ENCODE results near the gene TMBIM1.

The TMBIM1 gene

DNA sequence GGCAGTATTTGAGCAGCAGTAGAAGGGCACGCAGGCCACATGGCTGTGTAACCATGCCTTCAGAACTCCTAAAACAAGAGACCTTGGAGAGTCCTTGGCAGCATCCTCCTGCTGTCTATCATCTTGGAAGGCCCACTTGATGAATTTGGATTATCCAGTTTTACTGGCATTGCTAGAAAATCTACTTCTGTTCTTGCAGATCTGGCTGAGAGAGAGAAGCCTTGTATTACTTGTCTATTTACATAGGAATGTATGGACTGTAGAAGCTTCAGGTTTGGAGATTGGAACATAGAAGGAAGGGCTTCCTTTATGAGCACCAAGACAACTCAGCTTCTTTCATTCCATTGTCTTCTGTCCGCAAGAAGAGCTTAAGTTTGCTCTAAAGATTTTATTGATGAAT is 47.6 kb downstream of the TMBIM1 start:
- Histone ChIP-seq H3K36me3 (replicated peaks; ENCODE audit: low read depth, low read length) (peaks cover 78% of the 10 kb centered on the region), H3K4me1 (ENCODE audit: low read length) (no peaks in the 10 kb centered on the region), H3K4me3 (ENCODE audit: low read length) (no peak overlapping the region), H3K4me2 (ENCODE audit: low read length) (no peak overlapping the region), H3K9me3 (ENCODE audit: insufficient read depth, low read length) (no peaks in the 10 kb centered on the region), H3K27me3 (ENCODE audit: low read depth, low read length) (no peaks in the 10 kb centered on the region), H3K27ac (ENCODE audit: low read length) (no peak overlapping the region), H4K20me1 (ENCODE audit: insufficient read depth, low read length) (peaks cover 32% of the 10 kb centered on the region), H2AFZ (ENCODE audit: low read depth, low read length) (no peak overlapping the region), H3K9ac (ENCODE audit: low read length) (no peak overlapping the region), H3K79me2 (ENCODE audit: low read length) (peaks cover 44% of the 10 kb centered on the region)
- no peak for TF ChIP-seq EZH2phosphoT487 (IDR thresholded peaks at IDR 0.05; ENCODE audit: low read depth)

DNA sequence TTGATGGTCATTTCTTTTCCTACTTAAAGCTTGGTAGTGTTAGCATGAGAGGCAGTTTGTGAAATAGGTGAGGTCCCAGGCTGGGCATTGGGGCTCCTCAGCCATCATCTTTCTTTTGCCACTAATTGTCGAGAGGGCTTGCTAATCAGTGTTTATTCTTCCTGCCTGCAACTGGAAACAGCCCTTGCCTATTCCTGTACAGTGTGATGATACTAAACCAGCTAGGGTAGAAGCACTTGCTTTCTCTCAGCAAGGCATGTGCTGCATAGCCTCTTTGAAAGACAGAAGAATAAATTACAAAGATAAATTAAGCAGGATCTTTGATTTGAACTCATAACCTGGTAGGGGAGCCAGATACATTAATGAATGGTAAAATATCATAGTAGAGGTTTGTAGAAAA is 48.1 kb downstream of the TMBIM1 start:
- H3K4me3 ChIP-seq (ENCODE audit: low read length) = no peak overlapping the region
- no peaks in the 10 kb centered on the region for H3K27me3 ChIP-seq (ENCODE audit: low read depth, low read length)
- H3K4me2 ChIP-seq (ENCODE audit: low read length) = no peak overlapping the region
- peaks cover 41% of the 10 kb centered on the region for H3K79me2 ChIP-seq (ENCODE audit: low read length)
- TF ChIP-seq, protein P1, sequence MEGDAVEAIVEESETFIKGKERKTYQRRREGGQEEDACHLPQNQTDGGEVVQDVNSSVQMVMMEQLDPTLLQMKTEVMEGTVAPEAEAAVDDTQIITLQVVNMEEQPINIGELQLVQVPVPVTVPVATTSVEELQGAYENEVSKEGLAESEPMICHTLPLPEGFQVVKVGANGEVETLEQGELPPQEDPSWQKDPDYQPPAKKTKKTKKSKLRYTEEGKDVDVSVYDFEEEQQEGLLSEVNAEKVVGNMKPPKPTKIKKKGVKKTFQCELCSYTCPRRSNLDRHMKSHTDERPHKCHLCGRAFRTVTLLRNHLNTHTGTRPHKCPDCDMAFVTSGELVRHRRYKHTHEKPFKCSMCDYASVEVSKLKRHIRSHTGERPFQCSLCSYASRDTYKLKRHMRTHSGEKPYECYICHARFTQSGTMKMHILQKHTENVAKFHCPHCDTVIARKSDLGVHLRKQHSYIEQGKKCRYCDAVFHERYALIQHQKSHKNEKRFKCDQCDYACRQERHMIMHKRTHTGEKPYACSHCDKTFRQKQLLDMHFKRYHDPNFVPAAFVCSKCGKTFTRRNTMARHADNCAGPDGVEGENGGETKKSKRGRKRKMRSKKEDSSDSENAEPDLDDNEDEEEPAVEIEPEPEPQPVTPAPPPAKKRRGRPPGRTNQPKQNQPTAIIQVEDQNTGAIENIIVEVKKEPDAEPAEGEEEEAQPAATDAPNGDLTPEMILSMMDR (IDR thresholded peaks at IDR 0.05; ENCODE audit: low read depth, low read length) = no peak
- TF ChIP-seq EZH2phosphoT487 (IDR thresholded peaks at IDR 0.05; ENCODE audit: low read depth) = no peak
- no peak overlapping the region for H3K27ac ChIP-seq (ENCODE audit: low read length)
- H3K4me1 ChIP-seq (ENCODE audit: low read length) = no peaks in the 10 kb centered on the region
- H4K20me1 ChIP-seq (ENCODE audit: insufficient read depth, low read length) = peaks cover 32% of the 10 kb centered on the region
- H3K9me3 ChIP-seq (ENCODE audit: insufficient read depth, low read length) = no peaks in the 10 kb centered on the region
- H3K9ac ChIP-seq (ENCODE audit: low read length) = no peak overlapping the region
- no peak overlapping the region for H2AFZ ChIP-seq (ENCODE audit: low read depth, low read length)
- peaks cover 75% of the 10 kb centered on the region for H3K36me3 ChIP-seq (replicated peaks; ENCODE audit: low read depth, low read length)

DNA sequence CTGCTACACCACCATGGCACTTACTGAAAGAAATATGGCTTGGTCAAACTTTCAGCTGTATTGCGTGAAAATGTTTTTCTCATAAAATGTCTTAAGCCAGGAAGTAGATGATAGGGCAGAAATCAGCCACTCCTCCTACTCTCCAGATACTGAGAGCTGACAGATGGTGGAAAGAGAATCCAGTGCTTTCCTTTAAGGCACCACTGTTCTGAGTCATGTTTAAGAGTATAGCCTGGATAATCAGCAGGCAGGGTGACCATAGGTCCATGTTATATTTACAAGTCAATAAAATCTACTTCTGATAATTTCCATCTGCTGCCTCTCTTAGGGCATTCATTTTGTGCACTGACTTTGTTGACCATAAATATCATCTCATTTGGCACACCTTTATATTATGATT is 53.4 kb downstream of the TMBIM1 start:
- no peaks in the 10 kb centered on the region for H3K4me1 ChIP-seq (ENCODE audit: low read length)
- no peak overlapping the region for H3K4me3 ChIP-seq (ENCODE audit: low read length)
- H2AFZ ChIP-seq (ENCODE audit: low read depth, low read length) = no peak overlapping the region
- peaks cover 78% of the 10 kb centered on the region for H3K36me3 ChIP-seq (replicated peaks; ENCODE audit: low read depth, low read length)
- H3K79me2 ChIP-seq (ENCODE audit: low read length) = peaks cover 66% of the 10 kb centered on the region
- no peak overlapping the region for H3K27ac ChIP-seq (ENCODE audit: low read length)
- H3K4me2 ChIP-seq (ENCODE audit: low read length) = no peak overlapping the region
- H3K9me3 ChIP-seq (ENCODE audit: insufficient read depth, low read length) = no peaks in the 10 kb centered on the region
- no peaks in the 10 kb centered on the region for H3K27me3 ChIP-seq (ENCODE audit: low read depth, low read length)
- no peak overlapping the region for H3K9ac ChIP-seq (ENCODE audit: low read length)
- TF ChIP-seq, protein P1 (IDR thresholded peaks at IDR 0.05; ENCODE audit: low read depth, low read length) = no peak
- no peak for TF ChIP-seq EZH2phosphoT487 (IDR thresholded peaks at IDR 0.05; ENCODE audit: low read depth)
- peaks cover 44% of the 10 kb centered on the region for H4K20me1 ChIP-seq (ENCODE audit: insufficient read depth, low read length)

DNA sequence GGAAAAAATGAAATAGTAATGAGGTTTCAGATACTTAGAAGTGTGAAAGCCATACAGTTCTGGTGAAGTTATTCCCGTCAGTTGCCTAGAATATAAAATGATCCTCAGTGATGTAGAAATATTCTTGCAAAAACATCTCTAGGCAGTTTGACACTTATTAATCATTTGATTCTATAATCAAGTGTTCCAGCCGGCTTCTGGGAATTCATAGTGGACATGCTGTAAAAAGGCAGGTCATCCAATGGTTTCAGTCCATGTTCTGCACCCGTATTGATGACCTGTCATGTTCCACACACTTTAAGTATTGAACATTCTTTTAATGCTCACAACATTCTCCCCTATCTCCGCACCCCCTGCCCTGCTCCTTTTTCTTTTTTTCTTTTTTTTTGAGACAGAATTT is 55.5 kb downstream of the TMBIM1 start:
- H3K79me2 ChIP-seq (ENCODE audit: low read length) = peaks cover 69% of the 10 kb centered on the region
- H3K4me1 ChIP-seq (ENCODE audit: low read length) = no peaks in the 10 kb centered on the region
- no peaks in the 10 kb centered on the region for H3K9me3 ChIP-seq (ENCODE audit: insufficient read depth, low read length)

More for the DNA sequence above, 55.5 kb downstream of the TMBIM1 start:
- no peak for TF ChIP-seq EZH2phosphoT487 (IDR thresholded peaks at IDR 0.05; ENCODE audit: low read depth)
- TF ChIP-seq, protein P1 (IDR thresholded peaks at IDR 0.05; ENCODE audit: low read depth, low read length) = no peak
- Histone ChIP-seq H3K4me3 (ENCODE audit: low read length) (no peak overlapping the region), H2AFZ (ENCODE audit: low read depth, low read length) (no peak overlapping the region), H3K9ac (ENCODE audit: low read length) (no peak overlapping the region), H3K4me2 (ENCODE audit: low read length) (no peak overlapping the region), H3K27ac (ENCODE audit: low read length) (no peak overlapping the region), H3K36me3 (replicated peaks; ENCODE audit: low read depth, low read length) (peaks cover 73% of the 10 kb centered on the region), H4K20me1 (ENCODE audit: insufficient read depth, low read length) (peaks cover 40% of the 10 kb centered on the region), H3K27me3 (ENCODE audit: low read depth, low read length) (no peaks in the 10 kb centered on the region)

Measured in OCI-LY3 (cell line).